ENCODE data around the gene TMF1. TPM values are rescaled to one million over a fixed set of nuclear protein-coding genes. Genes with fewer than 3 reads are reported as not detected.

TMF1 gene
- total and polyA plus RNA-seq, 10 of the 15 experiments (the other 5 are each of a cell fraction or from before 2014, with no cell fraction given), result 7.1 to 24.5 (median 18.6) TPM

DNA sequence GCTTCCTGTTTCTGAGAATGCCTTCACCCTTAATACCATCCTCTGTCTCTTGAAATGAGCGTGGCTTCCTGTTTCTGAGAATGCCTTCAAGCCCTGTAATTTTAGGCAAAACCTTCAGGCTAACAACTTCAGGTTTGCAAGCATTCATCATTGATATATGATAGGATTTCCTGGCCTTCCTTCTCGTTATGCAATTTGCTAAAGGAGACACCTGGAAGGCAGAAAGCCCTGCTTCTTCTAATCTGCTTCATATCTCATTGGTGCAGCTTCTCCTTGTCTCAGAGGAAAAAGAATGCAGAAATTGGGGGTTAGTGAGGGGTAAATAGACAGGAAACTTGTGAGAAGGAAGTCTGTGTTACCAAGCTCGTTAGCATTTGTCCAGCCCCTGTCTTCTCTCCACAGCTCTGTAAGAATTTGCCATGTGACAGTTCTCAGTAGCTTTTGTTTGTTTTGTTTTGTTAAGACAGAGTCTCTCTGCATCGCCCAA lies 39.9 kb upstream of the TMF1 start (continued):
- no peak for TF ChIP-seq HDAC6 (IDR thresholded peaks at IDR 0.05; ENCODE audit: unreplicated experiment)
- TF ChIP-seq ZNF384 (IDR thresholded peaks at IDR 0.05; ENCODE audit: borderline replicate concordance, low read depth, low read length), result no peak
- no peak for TF ChIP-seq SUZ12 (IDR thresholded peaks at IDR 0.05; ENCODE audit: unreplicated experiment)
- TF ChIP-seq DPF2 (IDR thresholded peaks at IDR 0.05), result no peak
- TF ChIP-seq, protein P1, sequence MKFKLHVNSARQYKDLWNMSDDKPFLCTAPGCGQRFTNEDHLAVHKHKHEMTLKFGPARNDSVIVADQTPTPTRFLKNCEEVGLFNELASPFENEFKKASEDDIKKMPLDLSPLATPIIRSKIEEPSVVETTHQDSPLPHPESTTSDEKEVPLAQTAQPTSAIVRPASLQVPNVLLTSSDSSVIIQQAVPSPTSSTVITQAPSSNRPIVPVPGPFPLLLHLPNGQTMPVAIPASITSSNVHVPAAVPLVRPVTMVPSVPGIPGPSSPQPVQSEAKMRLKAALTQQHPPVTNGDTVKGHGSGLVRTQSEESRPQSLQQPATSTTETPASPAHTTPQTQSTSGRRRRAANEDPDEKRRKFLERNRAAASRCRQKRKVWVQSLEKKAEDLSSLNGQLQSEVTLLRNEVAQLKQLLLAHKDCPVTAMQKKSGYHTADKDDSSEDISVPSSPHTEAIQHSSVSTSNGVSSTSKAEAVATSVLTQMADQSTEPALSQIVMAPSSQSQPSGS (IDR thresholded peaks at IDR 0.05; ENCODE audit: low read length), result 0 out of 2 replicates have a peak, but pooled peaks have one; percentile 62
- TF ChIP-seq SIX5 (IDR thresholded peaks at IDR 0.05; ENCODE audit: low read depth, low read length, severe bottlenecking), result no peak
- TF ChIP-seq ETV6 (conservative IDR thresholded peaks at IDR 0.05 in 1 of 2, IDR thresholded peaks at IDR 0.05 in 1 of 2; ENCODE audit: borderline replicate concordance in 1 of 2, low read depth in 1 of 2), result peak in 1 of 2 experiments; percentile 93; a peak in 2 of 4 replicates
- no peak for TF ChIP-seq ZBTB4 (CRISPR knock-in tag; IDR thresholded peaks at IDR 0.05)
- TF ChIP-seq MTA3 (IDR thresholded peaks at IDR 0.05; ENCODE audit: borderline replicate concordance, low read length), result no peak
- TF ChIP-seq ZBTB11 (CRISPR knock-in tag; IDR thresholded peaks at IDR 0.05), result no peak
- no peak for TF ChIP-seq CEBPZ (IDR thresholded peaks at IDR 0.05; ENCODE audit: low read depth, low read length)
- no peak for TF ChIP-seq JUNB (IDR thresholded peaks at IDR 0.05)
- TF ChIP-seq POLR2AphosphoS2 (IDR thresholded peaks at IDR 0.05; ENCODE audit: low read depth, low read length), result no peak
- TF ChIP-seq, protein P2, sequence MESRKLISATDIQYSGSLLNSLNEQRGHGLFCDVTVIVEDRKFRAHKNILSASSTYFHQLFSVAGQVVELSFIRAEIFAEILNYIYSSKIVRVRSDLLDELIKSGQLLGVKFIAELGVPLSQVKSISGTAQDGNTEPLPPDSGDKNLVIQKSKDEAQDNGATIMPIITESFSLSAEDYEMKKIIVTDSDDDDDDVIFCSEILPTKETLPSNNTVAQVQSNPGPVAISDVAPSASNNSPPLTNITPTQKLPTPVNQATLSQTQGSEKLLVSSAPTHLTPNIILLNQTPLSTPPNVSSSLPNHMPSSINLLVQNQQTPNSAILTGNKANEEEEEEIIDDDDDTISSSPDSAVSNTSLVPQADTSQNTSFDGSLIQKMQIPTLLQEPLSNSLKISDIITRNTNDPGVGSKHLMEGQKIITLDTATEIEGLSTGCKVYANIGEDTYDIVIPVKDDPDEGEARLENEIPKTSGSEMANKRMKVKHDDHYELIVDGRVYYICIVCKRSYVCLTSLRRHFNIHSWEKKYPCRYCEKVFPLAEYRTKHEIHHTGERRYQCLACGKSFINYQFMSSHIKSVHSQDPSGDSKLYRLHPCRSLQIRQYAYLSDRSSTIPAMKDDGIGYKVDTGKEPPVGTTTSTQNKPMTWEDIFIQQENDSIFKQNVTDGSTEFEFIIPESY (IDR thresholded peaks at IDR 0.05), result no peak
- TF ChIP-seq WRNIP1 (IDR thresholded peaks at IDR 0.05; ENCODE audit: borderline replicate concordance, low read depth, low read length), result no peak
- TF ChIP-seq YBX1 (IDR thresholded peaks at IDR 0.05), result no peak

All from GM12878 (cell line).